Spleen (tissue), 11 donors: ENCODE measurements around the gene NPTX1. TPM values are rescaled to one million over a fixed set of nuclear protein-coding genes. Genes with fewer than 3 reads are reported as not detected.

Experiments used
- DNase-seq: peaks from one replicate; pipeline ENCODE4 v3.0.0-alpha.2; 2020
- H3K27ac ChIP-seq, 8 donors: fragments of 200-600 bp; sonication (generic) in 7 of 8; 1 replicate in 4 of 8; 2 replicates in 4 of 8; pipeline versions ENCODE4 v1.5.0 to v1.8.0; 2016 to 2021; ENCODE audit warnings: inconsistent platforms in 4 of 8, mild to moderate bottlenecking in 4 of 8, moderate library complexity in 1 of 8
- H3K27me3 ChIP-seq, 7 donors: fragments of 200-600 bp; sonication (generic) in 6 of 7; replicated peaks in 1 of 7; 1 replicate in 4 of 7; 2 replicates in 3 of 7; pipeline versions ENCODE4 v1.5.0 to v1.8.0; 2016 to 2021; ENCODE audit warnings: inconsistent platforms in 3 of 7, mild to moderate bottlenecking in 1 of 7
- H3K36me3 ChIP-seq, 6 donors: fragments of 200-600 bp; sonication (generic) in 5 of 6; 1 replicate in 4 of 6; 2 replicates in 2 of 6; pipeline versions ENCODE4 v1.5.0 to v1.8.0; 2016 to 2021; ENCODE audit warnings: inconsistent platforms in 2 of 6
- H3K4me1 ChIP-seq, 6 donors: fragments of 200-600 bp; sonication (generic) in 5 of 6; 1 replicate in 3 of 6; 2 replicates in 3 of 6; pipeline versions ENCODE4 v1.5.0 to v1.8.0; 2016 to 2021; ENCODE audit warnings: inconsistent platforms in 3 of 6
- H3K4me3 ChIP-seq, 8 donors: fragments of 200-600 bp; sonication (generic) in 7 of 8; 1 replicate in 4 of 8; 2 replicates in 4 of 8; pipeline versions ENCODE4 v1.5.0 to v1.8.0; 2016 to 2021; ENCODE audit warnings: inconsistent platforms in 4 of 8, mild to moderate bottlenecking in 4 of 8, moderate library complexity in 2 of 8
- H3K9me3 ChIP-seq, 8 donors: fragments of 200-600 bp; sonication (generic) in 7 of 8; 1 replicate in 4 of 8; 2 replicates in 4 of 8; pipeline versions ENCODE4 v1.5.0 to v1.8.0; 2016 to 2021; ENCODE audit warnings: inconsistent platforms in 4 of 8
- POLR2A ChIP-seq, 3 donors: fragments of 450-650 bp; IDR thresholded peaks; one replicate each; pipeline ENCODE4 v1.5.1; 2017; ENCODE audit warnings: antibody characterized with exemption in 3 of 3, mild to moderate bottlenecking in 1 of 3
- POLR2AphosphoS5 ChIP-seq, 3 donors: sonication (generic); formaldehyde crosslinking; IDR thresholded peaks; one replicate each; pipeline ENCODE4 v1.5.1; 2017; ENCODE audit warnings: antibody characterized with exemption in 3 of 3
- WGBS, 5 donors: extraction: QIAGEN DNeasy Blood & Tissue Kit in 3 of 5; methylation state at CpG; one replicate each; pipeline versions ENCODE4 v1.1.5 to v1.1.7; 2013 to 2018; 5-methylcytosine and 5-hydroxymethylcytosine counted together
- intact Hi-C: fragments of 100-400 bp; cut with DNase I; formaldehyde crosslinking; loops from one replicate; pipeline ENCODE4 v1.15.0; 2023; ENCODE audit warnings: low total_unique reads
- polyA plus RNA-seq, 3 donors: library from polyadenylated mRNA; stranded (reverse); fragments of 200-250 nt; gene quantifications; one replicate each; pipeline ENCODE4 v1.2.1, GENCODE V29; 2013
- total RNA-seq, 7 donors: library from RNA; depleted of rRNA in 3 of 7; stranded (reverse); fragments of >200 nt in 3 of 7; fragmentation: NEBNext Ultra II Directional in 4 of 7; extraction: Animal tissue kit (Norgen Biotek cat#: 25700) in 4 of 7; gene quantifications; one replicate each; pipeline versions ENCODE4 v1.1.0 to v1.2.1, GENCODE V29; 2016 to 2021
- TF ChIP-seq, protein P1 (sequence below), 11 experiments: fragments of 200-600 bp in 7 of 11; fragments of 450-650 bp in 4 of 11; sonication (generic) in 4 of 11; IDR thresholded peaks in 8 of 11; conservative IDR thresholded peaks in 3 of 11; 1 replicate in 7 of 11; 2 replicates in 4 of 11; pipeline versions ENCODE4 v1.4.0 to v1.8.0; 2016 to 2021; ENCODE audit warnings: antibody characterized with exemption in 11 of 11, inconsistent platforms in 4 of 11, mild to moderate bottlenecking in 1 of 11
- donor health status: healthy with polysubstance abuse.
- donor health status: DM: no; HTN: no; CAD: no; lungs with moderate emphysema.
- donor health status: DM: no; HTN: no; CAD: no.
- donor health status: Bipolar disorder and iron deficiency.
- donor health status: healthy.
- donor health status: DM: no; HTN: no; CAD: no.
- donor health status: DM: yes; HTN: yes; CAD: no.

Gene NPTX1
- total and polyA plus RNA-seq, 10 donors: 0.04 to 14.0 (median 3.6) TPM

- no peak for DNase-seq
- peaks cover 0 to 18% (median 0%) of the 10 kb centered on the region in 7 donors for H3K27me3 ChIP-seq
- H3K9me3 ChIP-seq: no peaks in the 10 kb centered on the region
- no peak overlapping the region for H3K27ac ChIP-seq
- H3K4me3 ChIP-seq: no peak overlapping the region
- intact Hi-C loops: no loop called here
- H3K36me3 ChIP-seq: peaks cover 0 to 6% (median 0%) of the 10 kb centered on the region in 6 donors
- WGBS, 5 donors: 35 to 57% (median 52%) methylated on average over 18 to 31 of the region's 31 CpGs
- peaks cover 0 to 15% (median 2%) of the 10 kb centered on the region in 6 donors for H3K4me1 ChIP-seq
- no peak for TF ChIP-seq POLR2AphosphoS5 (IDR thresholded peaks at IDR 0.05)
- TF ChIP-seq, protein P1, sequence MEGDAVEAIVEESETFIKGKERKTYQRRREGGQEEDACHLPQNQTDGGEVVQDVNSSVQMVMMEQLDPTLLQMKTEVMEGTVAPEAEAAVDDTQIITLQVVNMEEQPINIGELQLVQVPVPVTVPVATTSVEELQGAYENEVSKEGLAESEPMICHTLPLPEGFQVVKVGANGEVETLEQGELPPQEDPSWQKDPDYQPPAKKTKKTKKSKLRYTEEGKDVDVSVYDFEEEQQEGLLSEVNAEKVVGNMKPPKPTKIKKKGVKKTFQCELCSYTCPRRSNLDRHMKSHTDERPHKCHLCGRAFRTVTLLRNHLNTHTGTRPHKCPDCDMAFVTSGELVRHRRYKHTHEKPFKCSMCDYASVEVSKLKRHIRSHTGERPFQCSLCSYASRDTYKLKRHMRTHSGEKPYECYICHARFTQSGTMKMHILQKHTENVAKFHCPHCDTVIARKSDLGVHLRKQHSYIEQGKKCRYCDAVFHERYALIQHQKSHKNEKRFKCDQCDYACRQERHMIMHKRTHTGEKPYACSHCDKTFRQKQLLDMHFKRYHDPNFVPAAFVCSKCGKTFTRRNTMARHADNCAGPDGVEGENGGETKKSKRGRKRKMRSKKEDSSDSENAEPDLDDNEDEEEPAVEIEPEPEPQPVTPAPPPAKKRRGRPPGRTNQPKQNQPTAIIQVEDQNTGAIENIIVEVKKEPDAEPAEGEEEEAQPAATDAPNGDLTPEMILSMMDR (IDR thresholded peaks at IDR 0.05 in 8 of 11, conservative IDR thresholded peaks at IDR 0.05 in 3 of 11): no peak
- TF ChIP-seq POLR2A (IDR thresholded peaks at IDR 0.05): no peak
Observed at GRCh38 chr17:80443916-80444643, 32.3 kb downstream of the NPTX1 start.

- Histone ChIP-seq H3K4me3 (no peak overlapping the region), H3K36me3 (peaks cover 0 to 6% (median 0%) of the 10 kb centered on the region in 6 donors), H3K4me1 (peaks cover 0 to 15% (median 2%) of the 10 kb centered on the region in 6 donors), H3K9me3 (no peaks in the 10 kb centered on the region), H3K27me3 (peaks cover 0 to 18% (median 0%) of the 10 kb centered on the region in 7 donors), H3K27ac (no peak overlapping the region)
- DNase-seq: no peak
- TF ChIP-seq POLR2AphosphoS5 (IDR thresholded peaks at IDR 0.05) (no peak), POLR2A (IDR thresholded peaks at IDR 0.05) (no peak)
- TF ChIP-seq, protein P1 (IDR thresholded peaks at IDR 0.05 in 8 of 11, conservative IDR thresholded peaks at IDR 0.05 in 3 of 11): no peak
- WGBS, 5 donors: 42 to 59% (median 56%) methylated on average over 10 to 12 of the region's 12 CpGs
- intact Hi-C loops: no loop called here
Observed at GRCh38 chr17:80443498-80443897, 32.9 kb downstream of the NPTX1 start.

GRCh38 chr17:80442764-80443163, 33.6 kb downstream of the NPTX1 start:
- Histone ChIP-seq H3K9me3 (no peaks in the 10 kb centered on the region), H3K4me1 (peaks cover 0 to 15% (median 2%) of the 10 kb centered on the region in 6 donors), H3K36me3 (peaks cover 0 to 6% (median 0%) of the 10 kb centered on the region in 6 donors), H3K27ac (no peak overlapping the region), H3K27me3 (peaks cover 0 to 18% (median 0%) of the 10 kb centered on the region in 7 donors), H3K4me3 (no peak overlapping the region)
- 84 to 93% (median 89%) methylated on average over 3 to 4 of the region's 4 CpGs for WGBS, 5 donors
- intact Hi-C loops: no loop called here
- no peak for DNase-seq
- TF ChIP-seq POLR2A (IDR thresholded peaks at IDR 0.05): no peak

GRCh38 chr17:80442323-80442659, 34.1 kb downstream of the NPTX1 start:
- peaks cover 0 to 10% (median 0%) of the 10 kb centered on the region in 6 donors for H3K36me3 ChIP-seq
- no peaks in the 10 kb centered on the region for H3K9me3 ChIP-seq
- intact Hi-C loops: no loop called here
- no peak overlapping the region for H3K4me3 ChIP-seq
- DNase-seq: no peak
- peaks cover 0 to 18% (median 0%) of the 10 kb centered on the region in 7 donors for H3K27me3 ChIP-seq
- TF ChIP-seq, protein P1 (IDR thresholded peaks at IDR 0.05 in 8 of 11, conservative IDR thresholded peaks at IDR 0.05 in 3 of 11): no peak
- TF ChIP-seq POLR2A (IDR thresholded peaks at IDR 0.05): no peak
- no peak for TF ChIP-seq POLR2AphosphoS5 (IDR thresholded peaks at IDR 0.05)
- H3K4me1 ChIP-seq: peaks cover 0 to 15% (median 2%) of the 10 kb centered on the region in 6 donors
- H3K27ac ChIP-seq: no peak overlapping the region
- WGBS, 5 donors: 84 to 89% (median 88%) methylated on average over 12 of the region's 12 CpGs
